SK-N-SH (cell line): ENCODE data around the gene SPC25.

Experiments used
- FOXJ3 ChIP-seq: sonication (generic); formaldehyde crosslinking; IDR thresholded peaks from 2 replicates; pipeline ENCODE4 v1.5.1; 2020; ENCODE audit warnings: mild to moderate bottlenecking, missing genetic modification reagents
- POLR2AphosphoS5 ChIP-seq: IDR thresholded peaks from 2 replicates; pipeline ENCODE4 v1.6.1; 2012; ENCODE audit warnings: low read depth, low read length
- RCOR1 ChIP-seq: fragments of 150-350 bp; IDR thresholded peaks from 2 replicates; pipeline ENCODE4 v1.6.1; 2017; ENCODE audit warnings: antibody characterized with exemption, low read length
- TAF1 ChIP-seq: IDR thresholded peaks from 2 replicates; pipeline ENCODE4 v1.6.1; 2012; ENCODE audit warnings: low read depth, mild to moderate bottlenecking, low read length, moderate library complexity, borderline replicate concordance

GRCh38 chr2:168874368-168875054 is 15.7 kb downstream of the SPC25 start:
- TF ChIP-seq TAF1 (no peak), RCOR1 (no peak), FOXJ3 (no peak), POLR2AphosphoS5 (no peak)
